HG03342 (cell line): ENCODE results near the gene NUDCD3.
A peak's percentile ranks its signal among the peaks of the same experiment; 100 is the strongest.

ENCODE experiments used
- ATAC-seq: cut with Tn5 transposase; IDR thresholded peaks from one replicate; pipeline ENCODE4 v1.9.1; 2021; ENCODE audit warnings: mild to moderate bottlenecking, moderate library complexity; ENCODE audit not compliant: unreplicated experiment

The NUDCD3 gene

DNA sequence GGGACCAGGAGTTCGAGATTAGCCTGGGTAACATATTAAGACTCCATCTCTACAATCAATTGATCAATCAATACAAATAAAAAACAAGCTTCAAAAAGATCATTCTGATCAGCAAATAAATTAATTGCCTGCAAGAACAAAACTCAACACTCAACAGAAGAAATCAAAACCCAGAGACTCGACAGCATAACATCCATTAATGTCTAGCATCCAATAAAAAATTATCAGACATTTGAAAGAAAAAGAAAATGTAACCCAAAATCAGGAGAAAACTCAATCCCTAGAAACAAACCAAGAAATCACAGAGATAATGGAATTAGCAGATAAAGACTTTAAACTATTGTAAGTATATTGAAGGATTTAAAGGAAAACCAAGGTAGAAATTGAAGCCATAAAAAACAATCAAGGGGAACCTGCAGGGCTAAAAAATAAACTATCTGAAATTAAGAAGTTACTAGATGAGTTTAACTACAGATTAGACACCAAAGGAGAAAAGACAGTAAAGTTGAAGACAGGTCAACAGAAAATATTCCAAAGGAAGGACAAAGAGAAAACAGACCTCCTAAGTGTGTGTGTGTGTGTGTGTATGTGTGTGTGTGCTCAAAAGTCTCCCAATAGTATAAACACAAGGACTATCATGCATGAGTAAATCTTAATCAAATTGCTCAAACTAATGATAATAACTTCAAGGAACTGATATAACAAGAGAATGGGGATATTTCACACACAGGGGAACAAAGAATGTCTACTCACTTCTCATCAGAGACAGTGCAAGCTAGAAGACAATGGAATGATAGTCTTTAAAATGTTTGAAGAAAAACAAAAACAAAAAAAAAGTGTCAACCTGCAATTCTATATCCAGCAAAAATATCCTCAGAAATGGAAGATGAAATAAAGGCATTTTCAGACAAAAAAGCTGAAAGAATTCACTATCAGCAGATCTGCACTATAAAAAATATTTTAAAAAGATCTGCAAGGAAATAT lies 7.7 kb downstream of the NUDCD3 start:
- no peak for ATAC-seq

DNA sequence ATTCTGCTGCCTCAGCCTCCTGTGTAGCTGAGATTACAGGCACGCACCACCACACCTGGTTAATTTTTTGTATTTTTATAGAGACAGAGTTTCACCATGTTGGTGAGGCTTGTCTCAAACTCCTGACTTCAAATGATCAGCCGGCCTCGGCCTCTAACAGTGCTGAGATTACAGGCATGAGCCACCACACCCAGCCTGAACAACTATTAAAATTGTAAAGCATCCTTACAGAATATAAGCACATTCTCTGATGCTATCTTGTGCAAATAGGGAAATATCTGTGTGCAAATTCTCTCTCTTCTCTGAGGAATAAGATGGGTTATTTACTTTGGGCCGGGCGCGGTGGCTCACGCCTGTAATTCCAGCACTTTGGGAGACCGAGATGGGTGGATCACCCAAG lies 12.5 kb downstream of the NUDCD3 start:
- ATAC-seq, result no peak

DNA sequence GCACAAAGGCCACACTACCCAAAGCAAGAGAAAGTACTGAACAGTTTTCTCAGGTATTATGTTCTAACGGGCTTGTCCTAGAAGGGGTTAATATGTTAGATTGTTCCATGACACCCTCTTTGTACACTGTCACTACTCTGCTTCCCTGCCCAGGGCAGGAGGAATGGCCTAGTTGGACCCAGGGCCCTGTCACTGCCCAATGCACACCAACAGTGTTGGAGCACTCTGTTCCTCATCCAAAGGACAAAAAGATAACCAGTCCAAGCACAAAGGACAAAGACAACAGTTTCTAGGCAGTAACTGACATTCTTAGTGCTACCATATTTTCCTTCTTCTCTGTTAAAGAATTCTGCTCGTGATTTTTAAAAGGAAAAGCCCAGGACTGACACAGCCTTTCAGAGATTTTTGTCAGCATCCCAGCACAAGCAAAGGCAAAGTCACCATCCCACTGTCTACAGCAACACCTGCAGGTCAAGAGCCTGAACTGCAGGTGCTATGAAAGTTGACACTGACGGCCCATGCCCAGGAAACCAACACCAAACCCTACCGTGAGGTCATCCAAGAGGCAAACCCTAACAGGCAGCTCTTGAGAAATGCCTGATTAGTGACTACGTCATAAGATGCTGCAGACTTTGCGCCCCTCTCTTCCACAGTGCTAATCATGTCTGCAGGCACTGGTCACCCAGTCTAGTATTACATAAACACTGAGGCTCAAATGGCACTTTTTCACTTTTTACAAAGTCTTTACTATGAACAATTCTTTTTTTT lies 13.2 kb downstream of the NUDCD3 start:
- ATAC-seq, result peak; percentile 78

DNA sequence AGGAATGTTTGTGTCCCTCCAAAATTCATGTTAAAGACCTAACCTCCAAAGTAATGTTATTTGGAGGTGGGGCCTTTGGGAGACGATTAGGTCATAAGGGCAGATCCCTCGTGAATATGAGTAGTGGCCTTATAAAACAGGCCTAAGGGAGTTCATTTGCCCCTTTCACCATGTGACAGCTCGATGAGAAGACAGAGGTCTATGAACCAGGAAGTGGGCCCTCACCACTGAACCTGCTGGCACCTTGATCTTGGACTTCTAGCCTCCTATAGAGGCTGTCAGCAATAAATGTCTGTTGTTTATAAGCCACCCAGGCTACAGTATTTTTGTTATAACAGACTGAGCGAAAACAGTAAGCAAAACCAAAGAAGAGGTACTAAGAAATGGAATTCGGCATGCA lies 14.1 kb downstream of the NUDCD3 start:
- ATAC-seq, result no peak

DNA sequence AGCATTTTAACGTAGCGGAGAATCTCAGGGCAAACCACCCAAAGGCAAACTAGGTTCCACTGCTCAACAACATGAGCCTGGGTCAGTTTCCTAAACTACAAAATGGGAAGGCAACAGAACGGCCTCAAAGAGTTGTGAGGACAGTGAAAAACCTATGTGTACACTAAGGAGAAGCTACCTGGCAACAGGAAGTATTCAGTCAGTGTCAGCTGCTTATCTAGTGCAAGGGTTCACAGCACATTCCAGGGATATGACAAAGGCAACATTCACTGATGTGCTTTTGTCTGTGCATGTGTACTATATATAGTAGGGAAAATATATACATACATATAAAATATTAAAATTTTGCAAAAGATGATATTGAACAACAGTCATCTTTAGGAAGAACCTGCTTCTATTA lies 17.2 kb downstream of the NUDCD3 start:
- ATAC-seq, result no peak

DNA sequence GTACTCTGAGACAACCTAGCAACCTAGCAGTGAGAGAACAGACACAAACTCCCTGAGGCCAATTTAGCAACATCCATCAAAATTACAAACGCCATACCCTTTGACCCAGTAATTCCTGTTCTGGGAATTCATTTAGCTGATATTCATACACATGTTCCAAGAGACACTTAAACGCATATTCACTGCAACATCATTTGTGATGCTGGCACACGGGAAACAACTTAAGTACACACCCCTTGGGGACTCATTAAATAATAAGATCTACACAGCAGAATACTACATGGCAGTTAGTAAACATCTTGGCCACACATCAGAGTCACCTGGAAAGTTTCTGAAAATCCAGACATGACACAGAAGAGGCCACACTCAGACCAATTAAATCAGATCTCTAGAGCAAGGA lies 17.6 kb downstream of the NUDCD3 start:
- no peak for ATAC-seq

DNA sequence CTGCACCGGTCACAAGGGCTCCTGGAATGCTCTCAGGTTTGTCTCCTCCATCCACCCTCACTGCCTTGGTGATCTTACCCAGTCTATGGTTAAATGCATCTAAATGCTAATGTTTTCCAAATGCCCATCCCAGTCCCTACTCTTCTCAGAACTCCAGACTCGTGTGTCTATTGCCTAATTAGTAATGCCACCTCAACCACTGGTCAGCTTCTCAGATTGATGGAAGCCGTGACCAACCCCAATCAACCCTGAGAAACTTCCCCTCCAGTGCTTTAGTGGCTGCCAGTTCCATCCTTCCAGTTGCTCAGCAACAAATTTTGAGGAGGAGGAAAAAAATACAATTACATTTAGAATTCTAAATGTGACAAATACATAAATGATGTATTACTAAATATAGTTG lies 18.6 kb downstream of the NUDCD3 start:
- ATAC-seq, result no peak

DNA sequence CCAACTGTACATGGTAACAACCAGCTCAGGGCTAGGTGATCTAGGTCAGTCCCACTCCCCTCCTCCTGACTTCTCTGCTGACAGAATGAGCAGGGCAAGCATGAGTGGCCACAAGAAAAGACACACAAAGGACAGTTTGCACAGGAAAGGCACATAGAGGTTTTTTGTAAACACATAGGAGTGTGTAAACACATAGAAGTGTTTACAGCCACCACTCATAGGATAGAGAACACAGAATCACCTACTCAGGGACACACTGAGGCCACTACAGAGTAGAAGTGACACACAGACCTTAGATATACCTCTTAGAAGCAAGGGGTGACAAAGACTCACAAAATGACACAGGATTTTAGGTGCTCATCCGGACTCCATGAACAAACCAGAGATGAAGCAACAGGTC lies 19.0 kb downstream of the NUDCD3 start:
- no peak for ATAC-seq

DNA sequence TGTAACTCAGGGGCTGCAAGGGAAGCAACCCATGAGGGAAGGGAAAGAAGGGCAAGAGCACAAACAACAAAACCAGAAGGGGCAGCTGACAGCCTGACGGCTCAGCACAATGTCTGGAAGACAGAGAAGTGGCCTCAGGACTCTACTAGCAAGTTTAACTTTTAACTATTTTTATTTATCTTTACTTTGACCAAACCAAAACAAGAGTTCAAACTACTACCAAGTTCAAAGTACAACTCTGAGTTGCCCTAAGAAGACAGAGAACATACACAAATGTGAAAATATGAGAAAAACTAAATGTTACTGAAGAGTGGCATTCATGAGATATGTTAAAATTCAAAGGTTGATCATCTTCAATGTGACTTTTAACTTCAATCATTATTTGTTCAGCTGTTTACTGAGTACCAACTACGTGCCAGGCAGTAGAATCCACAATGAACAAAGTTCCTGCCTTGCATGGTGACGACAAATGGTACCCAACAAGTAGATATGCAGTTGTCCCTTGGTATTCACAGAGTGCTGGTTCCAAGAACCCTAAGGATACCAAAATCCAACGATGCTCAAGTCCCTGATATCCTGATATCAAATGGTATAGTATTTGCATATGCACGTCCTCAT lies 19.7 kb downstream of the NUDCD3 start:
- ATAC-seq, result no peak

DNA sequence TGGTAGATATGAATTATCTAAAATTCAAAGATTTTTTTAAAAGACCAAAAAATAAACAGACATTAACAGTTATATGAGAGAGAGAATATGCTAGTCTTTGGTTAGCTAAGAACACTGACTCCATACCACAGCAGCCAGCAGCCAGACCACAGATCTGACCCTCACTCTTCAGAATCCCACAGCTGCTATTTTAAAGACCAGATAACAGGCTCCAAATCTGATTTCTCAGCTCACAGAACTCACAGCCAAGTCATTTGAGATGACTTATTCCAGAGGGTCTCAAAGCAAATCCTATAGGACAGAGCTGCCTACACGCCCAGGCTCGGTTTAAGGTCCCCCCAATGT lies 20.4 kb downstream of the NUDCD3 start:
- ATAC-seq, result no peak

DNA sequence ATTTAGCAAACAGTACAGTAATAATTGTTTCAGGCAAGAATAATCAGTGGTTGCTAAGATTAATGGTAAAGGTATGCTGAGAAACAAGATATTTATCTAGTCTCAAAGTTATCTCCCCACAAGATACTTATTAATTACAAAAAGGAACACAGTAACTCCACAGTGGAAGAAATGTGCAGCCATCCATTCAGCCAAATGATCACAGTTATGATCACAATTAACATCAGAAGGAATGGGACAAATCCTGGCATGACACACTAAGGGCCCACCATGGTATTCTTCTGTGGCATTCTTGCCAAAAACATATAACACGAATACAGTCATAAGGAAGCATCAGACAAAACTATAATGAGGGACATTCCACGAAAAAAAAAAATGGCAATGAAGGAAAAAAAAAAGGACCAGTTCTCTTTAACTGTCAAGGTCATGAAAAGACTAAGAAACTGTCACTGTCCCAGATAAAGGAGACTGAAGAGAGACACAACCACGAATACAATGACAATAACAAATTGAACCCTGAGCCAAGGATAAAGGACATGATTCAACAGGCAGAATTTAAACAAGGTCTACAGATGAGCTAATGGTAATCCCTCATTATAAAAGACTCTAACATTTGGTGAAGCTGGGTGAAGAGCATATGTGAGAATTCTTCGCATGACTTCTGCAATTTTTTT lies 20.9 kb downstream of the NUDCD3 start:
- no peak for ATAC-seq

DNA sequence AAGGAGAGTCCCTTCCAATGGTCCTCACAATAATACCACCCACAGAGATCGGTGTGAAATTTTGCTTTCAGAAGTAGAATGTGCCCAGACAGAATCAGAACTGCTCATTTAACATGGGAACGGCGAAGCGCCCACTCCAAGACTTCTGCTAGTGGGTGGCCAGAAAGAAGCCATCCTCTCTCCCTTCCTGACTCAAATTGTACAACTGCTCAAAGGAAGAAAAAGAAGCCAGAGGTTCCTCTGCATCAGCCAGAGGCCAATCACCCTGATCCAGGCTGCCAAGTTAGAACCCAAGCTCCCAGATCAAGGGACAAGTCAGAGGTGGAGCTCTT lies 23.3 kb downstream of the NUDCD3 start:
- ATAC-seq, result no peak

DNA sequence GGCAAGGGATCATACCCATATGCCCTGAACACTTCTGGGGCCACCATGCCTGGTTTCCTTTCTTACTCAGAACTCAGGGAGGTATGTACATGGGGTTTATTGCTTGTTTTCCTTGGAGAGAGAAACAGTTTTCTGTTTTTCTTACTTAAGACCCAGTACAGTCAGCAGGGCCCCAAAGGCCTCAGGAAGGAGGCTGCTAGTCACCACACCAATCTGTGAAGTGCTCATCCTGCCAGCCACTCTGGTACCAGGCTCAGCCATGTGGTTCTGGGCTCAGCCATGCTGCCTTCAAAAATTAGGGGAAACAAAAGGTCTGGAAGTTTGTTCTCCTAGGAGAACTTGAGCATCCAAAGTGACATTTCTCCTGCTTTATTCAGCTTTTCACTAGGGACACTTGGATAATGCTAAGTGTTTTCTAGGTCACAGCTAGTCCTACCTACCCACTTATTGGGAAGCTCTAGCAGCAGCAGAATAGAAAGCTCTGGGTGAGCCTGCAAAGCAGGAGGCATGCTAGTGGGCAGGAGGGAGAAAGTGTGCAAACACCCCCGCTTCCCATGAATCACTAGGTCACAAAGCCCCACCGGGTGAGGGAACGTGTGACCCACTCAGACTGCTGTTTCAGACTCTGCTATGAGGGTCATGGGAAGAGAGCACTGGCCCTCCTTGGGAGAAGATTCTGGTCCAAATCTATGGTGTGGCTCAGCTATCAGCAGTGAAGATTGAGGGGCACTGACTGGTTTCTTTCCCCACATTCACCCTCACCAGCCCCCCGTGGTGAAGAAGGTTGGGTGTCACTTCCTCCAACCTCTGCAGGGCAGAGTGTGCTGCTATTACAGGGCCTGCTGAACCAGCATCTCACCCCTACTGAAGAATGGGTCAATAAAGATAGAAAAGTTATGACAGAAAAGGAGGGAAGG lies 23.9 kb downstream of the NUDCD3 start:
- no peak for ATAC-seq

DNA sequence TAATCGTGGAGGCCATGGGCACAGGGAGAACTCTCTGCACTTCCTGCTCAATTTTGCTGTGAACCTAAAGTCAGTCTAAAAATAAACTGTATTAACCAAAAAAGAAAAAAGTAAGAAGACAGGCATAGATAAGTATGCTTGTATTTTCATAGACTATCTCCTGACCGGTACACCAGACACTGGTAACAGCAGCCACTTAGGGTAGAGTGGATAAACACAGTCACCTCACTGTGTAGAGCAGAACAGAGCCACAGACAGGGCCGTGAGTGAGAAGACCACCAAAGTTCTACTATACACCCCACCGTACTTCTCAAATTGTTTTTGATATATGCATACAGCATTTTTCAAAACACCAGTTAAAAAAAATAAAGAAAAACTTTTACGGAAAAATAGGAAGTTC lies 25.0 kb downstream of the NUDCD3 start:
- no peak for ATAC-seq

DNA sequence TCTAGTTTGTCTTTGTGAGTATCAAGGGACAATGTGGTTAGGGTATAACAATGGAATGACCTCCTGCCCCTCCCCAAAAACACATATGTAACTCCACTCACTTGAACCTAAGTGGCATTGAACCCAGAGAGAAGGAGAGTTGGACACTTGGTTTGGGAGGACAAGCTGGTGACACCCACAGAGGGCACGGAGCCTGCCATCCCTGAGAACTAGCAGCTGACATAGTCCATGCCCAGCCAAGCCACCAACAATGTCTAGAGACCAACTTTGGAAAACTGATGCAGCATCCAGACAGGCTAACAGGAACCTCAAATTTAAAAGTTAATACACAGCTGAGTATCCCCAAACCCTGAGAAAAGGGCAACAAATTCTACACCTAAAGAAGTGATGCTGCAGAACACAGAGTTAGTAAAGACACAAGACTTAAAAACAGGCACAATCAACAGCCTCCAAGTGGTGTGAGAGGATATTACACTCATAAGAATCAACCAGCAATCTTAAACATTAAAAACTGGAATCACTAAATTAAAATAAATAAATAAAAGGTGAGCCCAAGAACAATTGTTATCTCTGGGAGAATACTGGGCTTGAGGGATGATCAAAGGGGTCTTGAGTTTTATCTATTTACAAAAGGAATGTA lies 27.2 kb downstream of the NUDCD3 start:
- no peak for ATAC-seq

DNA sequence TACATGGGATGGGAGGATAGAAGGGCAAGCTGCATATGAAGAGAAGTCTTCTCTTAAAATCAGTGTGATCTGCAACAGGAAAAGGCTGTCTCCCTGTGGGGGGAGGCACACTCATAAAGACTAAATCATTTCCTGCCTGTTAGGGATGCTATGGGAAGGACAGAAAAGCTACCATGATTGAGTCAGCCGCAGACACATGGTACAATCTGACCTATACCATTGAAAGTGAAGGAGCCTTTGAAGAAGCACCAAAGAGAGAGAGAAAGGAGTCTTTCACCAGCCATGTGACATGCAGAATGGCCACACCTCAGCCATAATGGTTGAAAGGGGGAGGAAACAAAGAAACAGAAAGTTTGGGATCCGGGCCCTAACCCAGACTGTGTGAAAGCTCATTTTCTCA lies 29.1 kb downstream of the NUDCD3 start:
- ATAC-seq, result peak; percentile 38

DNA sequence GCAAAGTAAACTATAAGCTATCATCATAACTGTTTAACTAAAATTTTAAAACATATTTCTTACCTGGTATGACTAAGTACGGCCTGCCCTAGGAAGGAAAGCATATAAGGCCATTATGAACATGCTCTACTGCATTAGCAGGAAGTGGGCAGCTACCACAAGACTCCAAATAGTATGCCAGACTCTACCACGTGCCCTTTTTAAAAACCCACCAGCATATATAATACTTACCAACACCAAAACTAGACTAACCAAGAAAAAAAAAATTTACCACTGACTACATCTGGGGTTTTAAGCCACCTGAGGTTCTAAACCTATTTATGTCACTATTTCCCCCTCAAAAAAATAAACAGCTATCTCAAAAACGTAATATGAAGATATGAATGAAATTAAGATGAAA lies 30.1 kb downstream of the NUDCD3 start:
- ATAC-seq, result peak; percentile 93

DNA sequence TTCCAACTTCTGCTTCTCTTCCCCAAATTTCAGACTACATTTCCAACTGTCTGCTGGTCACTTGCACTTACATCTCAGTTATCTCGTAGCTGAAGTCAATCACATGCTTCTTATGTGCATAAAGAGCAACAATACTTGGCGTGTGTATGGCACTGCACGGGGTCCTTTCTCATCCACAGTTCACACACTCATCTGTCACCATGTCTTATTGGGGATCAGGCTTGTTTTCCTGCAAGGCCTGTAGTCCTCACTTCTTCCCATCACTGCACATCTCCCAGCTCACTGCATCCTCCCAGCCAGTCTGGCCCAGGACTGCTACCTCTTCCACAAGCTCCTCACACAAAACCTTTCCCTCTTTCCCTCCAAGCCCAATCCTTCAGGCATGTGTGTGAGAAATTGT lies 35.3 kb downstream of the NUDCD3 start:
- no peak for ATAC-seq

DNA sequence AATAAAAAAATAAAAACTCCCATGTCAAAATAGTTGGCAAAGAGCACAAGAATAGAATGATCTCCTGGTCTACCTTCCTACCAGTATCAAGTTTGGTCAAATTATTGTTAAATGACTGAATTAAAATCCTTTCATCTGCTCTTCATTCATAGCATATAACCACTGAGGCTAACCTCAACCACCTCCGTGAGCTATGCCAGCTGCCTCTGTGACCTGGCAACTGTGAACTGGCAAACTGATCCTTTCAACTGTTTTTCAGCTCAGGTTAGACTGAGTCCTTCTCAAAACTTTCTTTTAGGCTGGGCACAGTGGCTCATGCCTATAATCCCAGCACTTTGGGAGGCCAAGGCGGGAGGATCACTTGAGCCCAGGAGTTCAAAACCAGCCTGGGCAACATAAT lies 36.1 kb downstream of the NUDCD3 start:
- no peak for ATAC-seq

DNA sequence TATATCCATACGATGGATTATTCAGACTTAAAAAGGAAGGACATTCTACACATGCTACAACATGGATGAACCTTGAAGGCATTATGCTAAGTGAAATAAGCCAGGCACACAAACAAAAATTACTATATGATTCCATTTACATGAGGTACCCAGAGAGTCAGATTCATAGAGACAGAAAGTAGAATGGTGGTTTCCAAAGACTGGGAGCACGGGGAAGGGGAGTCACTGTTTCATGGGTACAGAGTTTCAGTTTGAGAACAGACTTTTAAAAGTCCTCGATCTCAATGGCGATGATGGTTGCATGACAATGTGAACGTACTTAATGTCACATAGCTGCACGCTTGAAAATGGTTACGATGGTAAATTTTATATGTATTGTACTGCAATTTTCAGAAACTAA lies 39.3 kb downstream of the NUDCD3 start:
- no peak for ATAC-seq
